ENCODE results near the gene NFIA. TPM values are rescaled to one million over a fixed set of nuclear protein-coding genes. Genes with fewer than 3 reads are reported as not detected.

Gene NFIA
- total and polyA plus RNA-seq, 9 of the 15 experiments (the other 6 are each of a cell fraction or from before 2014, with no cell fraction given) = 5.3 to 24.9 (median 9.8) TPM

GRCh38 chr1:61071205-61072130 lies 10.9 kb upstream of the NFIA start (continued):
- no peak for TF ChIP-seq CREB1 (IDR thresholded peaks at IDR 0.05)
- no peak for TF ChIP-seq CREB1 (CRISPR knock-in tag; IDR thresholded peaks at IDR 0.05)
- no peak for TF ChIP-seq PHF20 (IDR thresholded peaks at IDR 0.05; ENCODE audit: partially characterized antibody)
- TF ChIP-seq IRF1 (CRISPR knock-in tag; IDR thresholded peaks at IDR 0.05; ENCODE audit: borderline replicate concordance) = no peak
- TF ChIP-seq NR0B1 (IDR thresholded peaks at IDR 0.05; ENCODE audit: partially characterized antibody) = no peak
- TF ChIP-seq ZBTB7A (IDR thresholded peaks at IDR 0.05; ENCODE audit: borderline replicate concordance, control insufficient read depth, low read depth, low read length) = no peak
- no peak for TF ChIP-seq HMGN3 (IDR thresholded peaks at IDR 0.05; ENCODE audit: borderline replicate concordance, extremely low read depth, insufficient read length, low read depth, low read length)
- TF ChIP-seq HINFP (tag; conservative IDR thresholded peaks at IDR 0.05; ENCODE audit: low read depth) = no peak
- no peak for TF ChIP-seq ZNF324 (CRISPR knock-in tag; IDR thresholded peaks at IDR 0.05)
- TF ChIP-seq SMARCB1 (IDR thresholded peaks at IDR 0.05; ENCODE audit: insufficient read length, low read depth) = no peak
- TF ChIP-seq TGIF2 (CRISPR knock-in tag; IDR thresholded peaks at IDR 0.05) = no peak
- TF ChIP-seq SIX5 (IDR thresholded peaks at IDR 0.05; ENCODE audit: borderline replicate concordance in 1 of 2, insufficient read depth in 1 of 2, low read depth in 1 of 2, low read length in 2 of 2) = no peak
- peak; percentile 96 for TF ChIP-seq ZNF512 (tag; IDR thresholded peaks at IDR 0.05)
- 0 out of 2 replicates have a peak, but pooled peaks have one; percentile 46 for TF ChIP-seq THRAP3 (IDR thresholded peaks at IDR 0.05; ENCODE audit: borderline replicate concordance)
- TF ChIP-seq SNAPC5 (CRISPR knock-in tag; IDR thresholded peaks at IDR 0.05) = no peak
- no peak for TF ChIP-seq ATF4 (CRISPR knock-in tag; IDR thresholded peaks at IDR 0.05)
- no peak for TF ChIP-seq SRF (CRISPR knock-in tag; IDR thresholded peaks at IDR 0.05)
- TF ChIP-seq RBBP5 (IDR thresholded peaks at IDR 0.05; ENCODE audit: borderline replicate concordance, insufficient read depth, low read length, poor library complexity, severe bottlenecking) = no peak
- TF ChIP-seq OTX1 (CRISPR knock-in tag; IDR thresholded peaks at IDR 0.05) = no peak
- no peak for TF ChIP-seq TSC22D4 (tag; IDR thresholded peaks at IDR 0.05)
